ENCODE measurements around the gene OPCML. TPM values are rescaled to one million over a fixed set of nuclear protein-coding genes. Genes with fewer than 3 reads are reported as not detected.

Gene OPCML
- polyA plus RNA-seq, 1 donor from 2014 or later, result 11.6 TPM

- Histone ChIP-seq H3K4me2 (ENCODE audit: low read length) (no peak overlapping the region), H3F3A (ENCODE audit: insufficient read depth, low read length, poor library complexity, severe bottlenecking) (no peaks in the 10 kb centered on the region)
- no peak for TF ChIP-seq POLR2AphosphoS5 (IDR thresholded peaks at IDR 0.05)
- TF ChIP-seq EP300 (conservative IDR thresholded peaks at IDR 0.05; ENCODE audit: poor library complexity, severe bottlenecking), result no peak
- no peak for TF ChIP-seq TAF1 (IDR thresholded peaks at IDR 0.05; ENCODE audit: low read depth)
- no peak for TF ChIP-seq CTCF (IDR thresholded peaks at IDR 0.05; ENCODE audit: poor library complexity, severe bottlenecking)
- no peak for TF ChIP-seq EZH2 (IDR thresholded peaks at IDR 0.05; ENCODE audit: borderline replicate concordance, insufficient read depth, low read length, poor library complexity, severe bottlenecking)
- TF ChIP-seq RAD21 (conservative IDR thresholded peaks at IDR 0.05), result no peak
These were observed 533.3 kb downstream of the OPCML start for GRCh38 chr11:132999031-132999430.

DNA sequence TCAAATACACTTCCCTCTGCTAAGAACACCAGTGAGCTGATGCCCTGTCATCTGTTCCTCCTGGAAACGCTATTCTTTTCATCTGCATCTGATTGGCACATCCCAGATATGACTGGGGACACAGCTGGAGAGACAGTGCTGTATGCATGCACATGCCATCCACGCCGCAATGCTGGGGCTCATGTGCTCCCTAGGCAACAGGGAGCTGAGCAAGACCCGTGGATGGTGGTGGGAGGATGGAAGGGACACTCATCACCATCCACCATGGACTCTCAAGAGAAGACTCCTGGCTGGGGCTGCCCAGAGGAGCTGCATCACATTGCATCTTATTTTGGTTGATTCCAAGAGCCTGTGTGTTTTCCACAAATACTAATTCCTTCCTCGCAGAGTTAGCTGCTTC, 534.9 kb downstream of the OPCML start:
- no peaks in the 10 kb centered on the region for H3K36me3 ChIP-seq (ENCODE audit: insufficient read depth, low read length)
- H3K79me2 ChIP-seq (replicated peaks; ENCODE audit: insufficient read depth, low read length), result no peaks in the 10 kb centered on the region
- no peak overlapping the region for H3K4me3 ChIP-seq (ENCODE audit: low read length)
- no peaks in the 10 kb centered on the region for H3K9me2 ChIP-seq (ENCODE audit: insufficient read depth, low read length)
- peak overlapping the region; percentile 28 for H3K27ac ChIP-seq (ENCODE audit: low read length)
- no peaks in the 10 kb centered on the region for H3F3A ChIP-seq (ENCODE audit: insufficient read depth, low read length, poor library complexity, severe bottlenecking)
- no peak overlapping the region for H3K4me2 ChIP-seq (ENCODE audit: low read length)
- TF ChIP-seq MXI1 (conservative IDR thresholded peaks at IDR 0.05; ENCODE audit: poor library complexity, severe bottlenecking), result no peak
- TF ChIP-seq POLR2AphosphoS5 (IDR thresholded peaks at IDR 0.05), result peak; percentile 62
- no peak for TF ChIP-seq EZH2 (IDR thresholded peaks at IDR 0.05; ENCODE audit: borderline replicate concordance, insufficient read depth, low read length, poor library complexity, severe bottlenecking)
- TF ChIP-seq CTCF (IDR thresholded peaks at IDR 0.05; ENCODE audit: poor library complexity, severe bottlenecking), result no peak
- peak; percentile 49 for TF ChIP-seq EP300 (conservative IDR thresholded peaks at IDR 0.05; ENCODE audit: poor library complexity, severe bottlenecking)
- TF ChIP-seq SMC3 (conservative IDR thresholded peaks at IDR 0.05; ENCODE audit: poor library complexity), result no peak
- no peak overlapping the region for H2AFZ ChIP-seq (ENCODE audit: low read depth, low read length)
- H3K9ac ChIP-seq (ENCODE audit: low read length), result no peak overlapping the region
- H4K20me1 ChIP-seq (ENCODE audit: insufficient read depth), result no peaks in the 10 kb centered on the region
- no peaks in the 10 kb centered on the region for H3K27me3 ChIP-seq (ENCODE audit: insufficient read depth, low read depth, low read length)
- H3K9me3 ChIP-seq (ENCODE audit: low read length), result no peaks in the 10 kb centered on the region

More at GRCh38 chr11:132999031-132999430, 533.3 kb downstream of the OPCML start:
- H3K9me2 ChIP-seq (ENCODE audit: insufficient read depth, low read length), result no peaks in the 10 kb centered on the region
- no peaks in the 10 kb centered on the region for H4K20me1 ChIP-seq (ENCODE audit: insufficient read depth)
- no peaks in the 10 kb centered on the region for H3K36me3 ChIP-seq (ENCODE audit: insufficient read depth, low read length)
- H3K79me2 ChIP-seq (replicated peaks; ENCODE audit: insufficient read depth, low read length), result no peaks in the 10 kb centered on the region
- no peak overlapping the region for H2AFZ ChIP-seq (ENCODE audit: low read depth, low read length)
- no peak overlapping the region for H3K27ac ChIP-seq (ENCODE audit: low read length)
- no peaks in the 10 kb centered on the region for H3K9me3 ChIP-seq (ENCODE audit: low read length)
- H3K4me3 ChIP-seq (ENCODE audit: low read length), result no peak overlapping the region
- no peaks in the 10 kb centered on the region for H3K27me3 ChIP-seq (ENCODE audit: insufficient read depth, low read depth, low read length)
- no peak overlapping the region for H3K9ac ChIP-seq (ENCODE audit: low read length)

DNA sequence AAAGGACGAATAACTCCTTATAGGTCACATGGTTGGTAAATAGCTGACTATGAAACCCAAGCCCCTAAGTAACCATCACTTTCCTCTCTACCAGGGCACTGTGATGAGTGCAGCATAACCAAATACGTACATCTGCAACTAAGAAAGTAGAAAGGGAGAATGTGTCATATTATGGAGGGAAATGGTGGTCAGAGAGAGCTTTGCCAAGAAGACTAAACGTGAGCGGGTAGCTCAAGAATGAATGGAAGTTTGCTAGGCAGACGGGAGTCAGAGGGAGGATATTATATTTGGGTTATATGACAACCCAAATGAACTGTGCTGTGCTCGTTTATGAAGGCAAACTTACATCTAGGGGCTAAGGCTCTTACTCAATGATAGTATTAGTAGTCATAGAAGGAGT, 537.3 kb downstream of the OPCML start:
- H3F3A ChIP-seq (ENCODE audit: insufficient read depth, low read length, poor library complexity, severe bottlenecking), result no peaks in the 10 kb centered on the region
- H2AFZ ChIP-seq (ENCODE audit: low read depth, low read length), result no peak overlapping the region
- H3K9me3 ChIP-seq (ENCODE audit: low read length), result no peaks in the 10 kb centered on the region
- no peaks in the 10 kb centered on the region for H3K27me3 ChIP-seq (ENCODE audit: insufficient read depth, low read depth, low read length)
- H4K20me1 ChIP-seq (ENCODE audit: insufficient read depth), result no peaks in the 10 kb centered on the region
- no peaks in the 10 kb centered on the region for H3K9me2 ChIP-seq (ENCODE audit: insufficient read depth, low read length)
- no peak overlapping the region for H3K27ac ChIP-seq (ENCODE audit: low read length)
- H3K4me2 ChIP-seq (ENCODE audit: low read length), result no peak overlapping the region
- H3K79me2 ChIP-seq (replicated peaks; ENCODE audit: insufficient read depth, low read length), result no peaks in the 10 kb centered on the region
- no peak overlapping the region for H3K4me3 ChIP-seq (ENCODE audit: low read length)
- no peak overlapping the region for H3K9ac ChIP-seq (ENCODE audit: low read length)
- TF ChIP-seq CTCF (IDR thresholded peaks at IDR 0.05; ENCODE audit: poor library complexity, severe bottlenecking) (no peak), RAD21 (conservative IDR thresholded peaks at IDR 0.05) (no peak), EZH2 (IDR thresholded peaks at IDR 0.05; ENCODE audit: borderline replicate concordance, insufficient read depth, low read length, poor library complexity, severe bottlenecking) (no peak), REST (IDR thresholded peaks at IDR 0.05; ENCODE audit: borderline replicate concordance) (no peak), TAF1 (IDR thresholded peaks at IDR 0.05; ENCODE audit: low read depth) (no peak), POLR2AphosphoS5 (IDR thresholded peaks at IDR 0.05) (no peak), EP300 (conservative IDR thresholded peaks at IDR 0.05; ENCODE audit: poor library complexity, severe bottlenecking) (no peak), SMC3 (conservative IDR thresholded peaks at IDR 0.05; ENCODE audit: poor library complexity) (no peak), MXI1 (conservative IDR thresholded peaks at IDR 0.05; ENCODE audit: poor library complexity, severe bottlenecking) (no peak)
- no peaks in the 10 kb centered on the region for H3K36me3 ChIP-seq (ENCODE audit: insufficient read depth, low read length)
